PFSK-1 (cell line): Measurements from ENCODE around the gene SBK3.

ENCODE experiments used
- POLR2AphosphoS5 ChIP-seq: IDR thresholded peaks from 2 replicates; pipeline ENCODE4 v1.6.1; 2012; ENCODE audit warnings: low read depth, mild to moderate bottlenecking, control low read depth, low read length, moderate library complexity
- REST ChIP-seq, 2 experiments: IDR thresholded peaks; 2 replicates each; pipeline versions ENCODE4 v1.6.1 to v1.8.0; 2011 to 2012; ENCODE audit warnings: low read depth in 2 of 2, low read length in 2 of 2, control low read depth in 1 of 2, inconsistent platforms in 1 of 2, mild to moderate bottlenecking in 1 of 2, moderate library complexity in 1 of 2; ENCODE audit not compliant: insufficient read depth in 1 of 2
- SIN3A ChIP-seq: IDR thresholded peaks from 2 replicates; pipeline ENCODE4 v1.6.1; 2012; ENCODE audit warnings: mild to moderate bottlenecking, low read length, moderate library complexity, borderline replicate concordance; ENCODE audit not compliant: insufficient read depth
- TAF1 ChIP-seq: IDR thresholded peaks from 2 replicates; pipeline ENCODE4 v1.6.1; 2012; ENCODE audit warnings: low read length, control low read depth, borderline replicate concordance; ENCODE audit not compliant: insufficient read depth

GRCh38 chr19:55516878-55517620 is 28.3 kb downstream of the SBK3 start:
- no peak for TF ChIP-seq TAF1
- no peak for TF ChIP-seq POLR2AphosphoS5
- TF ChIP-seq REST (IDR thresholded peaks at IDR 0.05; ENCODE audit: insufficient read depth in 1 of 2, low read depth in 2 of 2, low read length in 2 of 2) = no peak
- TF ChIP-seq SIN3A = no peak
